DND-41 (cell line): ENCODE measurements around the gene ABLIM3.

Experiments used
- EZH2 ChIP-seq: IDR thresholded peaks from 3 replicates; pipeline ENCODE4 v1.6.1; 2012; ENCODE audit warnings: borderline replicate concordance, low read depth, mild to moderate bottlenecking, moderate library complexity, low read length, inconsistent platforms; ENCODE audit not compliant: severe bottlenecking
- TF ChIP-seq, protein P1 (sequence below): IDR thresholded peaks from 2 replicates; pipeline ENCODE4 v1.5.1; 2012; ENCODE audit warnings: borderline replicate concordance, low read length, moderate library complexity, mild to moderate bottlenecking; ENCODE audit not compliant: poor library complexity, severe bottlenecking; ENCODE audit errors: extremely low read depth

DNA sequence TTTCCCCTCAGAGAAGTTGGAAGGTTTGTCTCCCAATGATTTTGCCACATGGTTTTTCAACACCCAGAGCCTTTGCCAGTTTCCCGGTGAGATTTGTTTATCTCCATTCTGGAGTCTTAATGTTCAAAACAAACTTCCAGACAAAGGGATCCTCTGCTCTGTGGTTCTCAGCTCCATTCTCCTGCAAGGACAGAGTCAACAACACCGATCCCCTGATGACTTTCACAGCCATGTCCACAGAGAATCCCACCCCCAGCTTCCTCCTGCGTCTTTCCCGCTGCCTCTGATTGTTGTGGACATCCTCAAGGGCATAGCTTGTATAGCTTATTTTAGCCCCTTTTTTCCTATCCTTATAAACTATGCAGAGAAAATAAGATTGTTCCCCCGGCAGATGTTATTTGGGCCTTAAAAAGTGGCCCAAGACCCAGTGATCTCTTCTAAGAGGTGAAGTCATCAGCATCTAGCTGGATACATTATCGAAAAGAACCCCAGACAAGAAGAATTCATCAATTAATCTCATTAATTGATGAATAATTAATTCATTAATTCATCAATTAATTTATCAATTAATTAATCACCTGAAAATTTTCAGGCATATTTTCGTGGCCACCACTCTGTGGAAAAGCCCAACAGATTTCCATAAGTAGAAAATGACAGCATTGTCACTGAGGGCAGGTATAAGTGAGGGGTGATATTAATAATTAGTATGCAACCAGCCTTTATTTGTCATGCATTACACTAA, 2.9 kb upstream of the ABLIM3 start:
- TF ChIP-seq, protein P1, sequence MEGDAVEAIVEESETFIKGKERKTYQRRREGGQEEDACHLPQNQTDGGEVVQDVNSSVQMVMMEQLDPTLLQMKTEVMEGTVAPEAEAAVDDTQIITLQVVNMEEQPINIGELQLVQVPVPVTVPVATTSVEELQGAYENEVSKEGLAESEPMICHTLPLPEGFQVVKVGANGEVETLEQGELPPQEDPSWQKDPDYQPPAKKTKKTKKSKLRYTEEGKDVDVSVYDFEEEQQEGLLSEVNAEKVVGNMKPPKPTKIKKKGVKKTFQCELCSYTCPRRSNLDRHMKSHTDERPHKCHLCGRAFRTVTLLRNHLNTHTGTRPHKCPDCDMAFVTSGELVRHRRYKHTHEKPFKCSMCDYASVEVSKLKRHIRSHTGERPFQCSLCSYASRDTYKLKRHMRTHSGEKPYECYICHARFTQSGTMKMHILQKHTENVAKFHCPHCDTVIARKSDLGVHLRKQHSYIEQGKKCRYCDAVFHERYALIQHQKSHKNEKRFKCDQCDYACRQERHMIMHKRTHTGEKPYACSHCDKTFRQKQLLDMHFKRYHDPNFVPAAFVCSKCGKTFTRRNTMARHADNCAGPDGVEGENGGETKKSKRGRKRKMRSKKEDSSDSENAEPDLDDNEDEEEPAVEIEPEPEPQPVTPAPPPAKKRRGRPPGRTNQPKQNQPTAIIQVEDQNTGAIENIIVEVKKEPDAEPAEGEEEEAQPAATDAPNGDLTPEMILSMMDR, result no peak
- no peak for TF ChIP-seq EZH2
